NCI-H526 (cell line): ENCODE measurements around the gene RNF214.

Source experiments
- DNase-seq, 2 experiments: peaks; one replicate each; lab custom pipeline; 2025; lab: John Stamatoyannopoulos, UW

The RNF214 gene

DNA sequence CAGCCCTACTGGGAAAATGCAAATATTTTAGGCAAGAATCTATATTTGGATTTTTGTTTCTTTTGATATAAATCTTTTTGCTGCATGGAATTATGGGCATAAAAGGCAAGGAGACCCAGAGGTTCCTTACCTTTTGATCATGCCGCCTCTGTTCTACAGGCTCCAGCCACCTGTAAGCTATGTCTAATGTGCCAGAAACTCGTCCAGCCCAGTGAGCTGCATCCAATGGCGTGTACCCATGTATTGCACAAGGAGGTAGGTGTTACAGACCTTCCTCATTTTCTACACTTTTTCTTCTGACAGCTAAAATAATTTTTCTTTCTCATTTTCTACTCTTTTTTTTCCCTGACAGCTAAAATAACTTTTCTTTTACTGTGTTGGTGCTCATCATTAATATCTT, 50.5 kb downstream of the RNF214 start:
- no peak for DNase-seq

DNA sequence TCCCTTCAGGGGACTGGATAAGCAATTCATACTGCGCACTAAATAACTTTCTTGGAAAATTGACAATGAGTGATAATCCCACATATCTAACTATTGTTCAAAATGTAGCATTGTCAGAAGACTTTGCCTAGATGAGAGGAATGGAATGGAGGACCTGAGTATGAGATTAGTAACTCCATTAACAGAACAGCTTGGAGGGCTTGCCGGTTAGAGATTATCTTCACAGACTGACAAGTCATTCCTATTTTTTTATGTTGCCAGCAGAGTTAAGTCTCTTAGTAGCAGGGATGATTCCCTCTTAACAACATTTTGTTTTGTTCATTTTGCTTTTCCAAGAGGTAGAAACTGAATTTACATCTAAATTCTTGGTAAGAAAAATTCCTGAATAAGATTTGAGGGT, 51.6 kb downstream of the RNF214 start:
- no peak for DNase-seq

DNA sequence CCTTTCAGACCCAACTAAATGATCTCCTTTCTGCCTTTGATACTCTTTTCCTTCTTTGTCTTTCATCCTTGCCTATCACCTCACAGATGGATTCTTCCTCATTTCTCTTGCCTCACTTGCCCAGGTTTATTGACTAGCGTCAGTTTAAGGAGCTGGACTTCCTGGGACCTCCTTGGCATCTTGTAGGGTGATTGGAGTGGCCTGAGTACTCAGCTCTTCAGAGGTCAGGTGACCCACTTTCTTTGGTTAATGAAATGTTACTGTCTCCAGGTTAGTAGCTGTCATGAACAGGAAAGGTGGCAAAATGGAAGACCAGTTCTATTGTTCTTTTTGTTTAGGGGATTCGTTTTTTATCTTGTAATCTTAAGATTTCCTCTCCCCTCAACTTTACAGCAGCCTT, 54.1 kb downstream of the RNF214 start:
- DNase-seq, result no peak

DNA sequence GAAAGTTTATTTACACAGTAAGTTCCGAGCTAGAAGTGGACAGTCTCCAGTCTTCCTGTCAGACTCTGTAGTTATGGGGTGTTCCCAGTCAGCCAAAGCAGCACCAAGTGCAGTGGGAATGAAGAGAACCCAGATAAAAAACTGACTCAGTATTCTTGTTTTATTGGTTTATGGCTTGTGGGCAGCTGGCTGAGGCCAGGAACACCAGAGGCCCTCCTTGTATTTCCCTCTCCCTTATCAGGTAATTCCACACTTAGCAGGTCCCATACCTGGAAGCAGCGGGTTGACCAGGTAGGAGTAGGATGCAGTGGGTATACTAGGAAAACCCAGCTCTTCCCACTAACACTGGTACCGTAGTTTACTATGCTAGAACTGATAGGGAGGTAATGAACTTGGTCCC, 55.2 kb downstream of the RNF214 start:
- DNase-seq, result no peak

DNA sequence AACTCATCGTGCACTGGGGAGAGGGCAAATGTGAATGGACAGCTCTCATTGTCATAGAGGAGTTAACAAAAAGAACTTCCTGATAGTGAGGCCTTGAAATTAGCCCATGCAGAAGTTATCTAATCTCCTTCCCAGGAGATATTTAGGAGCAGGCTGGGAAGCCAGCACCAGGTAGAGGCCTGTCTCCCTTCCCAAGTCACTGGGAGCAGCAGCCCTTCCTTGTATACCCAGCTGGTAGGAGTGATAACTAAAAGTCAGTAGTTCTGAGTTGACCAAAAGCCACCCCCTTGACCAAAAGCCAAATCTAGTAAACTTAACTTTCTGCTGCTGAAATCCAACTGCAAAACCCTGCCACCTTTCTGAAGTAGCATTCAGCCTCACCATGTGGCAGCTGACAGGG, 57.3 kb downstream of the RNF214 start:
- DNase-seq, result no peak

DNA sequence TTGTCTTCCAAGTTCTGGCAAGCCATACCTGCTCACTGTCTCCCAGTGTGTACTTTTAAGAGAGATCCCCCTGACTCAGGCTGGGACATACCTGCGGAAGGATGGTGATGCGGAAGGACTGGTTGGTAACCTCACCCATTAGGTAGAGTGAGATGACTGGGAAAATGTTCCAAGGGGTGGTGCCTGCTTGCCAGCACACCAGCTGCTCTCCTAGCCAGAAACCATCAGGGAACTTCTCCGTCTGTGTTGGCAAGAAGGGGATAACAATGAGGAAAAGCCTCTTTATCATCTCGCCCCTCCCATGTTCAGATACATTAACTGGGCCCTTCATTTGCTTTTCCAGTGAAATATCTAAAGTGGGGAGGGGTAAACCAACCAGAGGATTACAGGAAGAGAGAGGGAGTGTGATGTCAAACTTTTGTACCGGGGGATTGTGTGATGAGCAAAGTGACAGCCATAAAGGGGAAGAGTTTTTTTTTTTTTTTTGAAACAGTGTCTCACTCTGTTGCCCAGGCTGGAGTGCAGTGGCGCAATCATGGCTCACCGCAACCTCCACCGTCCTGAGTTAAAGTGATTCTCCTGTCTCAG, 58.4 kb downstream of the RNF214 start, which contains the start of gene BACE1-AS:
TSS of gene BACE1-AS (plus strand) at position 538 of the 588 bp plus-strand sequence.
- DNase-seq, result no peak

DNA sequence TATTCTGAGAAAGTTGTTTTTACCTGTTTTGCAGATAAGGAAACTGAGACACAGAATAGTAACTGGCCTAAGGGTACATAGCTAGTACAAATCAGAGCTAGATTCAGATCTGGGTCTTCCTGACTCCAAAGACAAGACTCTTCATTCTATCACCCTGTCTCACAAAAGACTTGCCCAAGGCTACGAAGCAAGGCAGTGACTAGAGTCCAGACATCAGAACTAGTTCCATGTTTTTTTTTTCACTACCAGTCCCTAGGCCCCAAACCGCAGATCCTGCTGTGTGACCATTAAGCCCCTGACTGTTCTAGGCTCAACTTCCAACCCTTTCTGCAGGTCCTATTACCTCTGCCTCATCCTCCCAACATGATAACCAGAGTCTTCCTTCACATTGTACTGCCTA, 60.1 kb downstream of the RNF214 start:
- no peak for DNase-seq

DNA sequence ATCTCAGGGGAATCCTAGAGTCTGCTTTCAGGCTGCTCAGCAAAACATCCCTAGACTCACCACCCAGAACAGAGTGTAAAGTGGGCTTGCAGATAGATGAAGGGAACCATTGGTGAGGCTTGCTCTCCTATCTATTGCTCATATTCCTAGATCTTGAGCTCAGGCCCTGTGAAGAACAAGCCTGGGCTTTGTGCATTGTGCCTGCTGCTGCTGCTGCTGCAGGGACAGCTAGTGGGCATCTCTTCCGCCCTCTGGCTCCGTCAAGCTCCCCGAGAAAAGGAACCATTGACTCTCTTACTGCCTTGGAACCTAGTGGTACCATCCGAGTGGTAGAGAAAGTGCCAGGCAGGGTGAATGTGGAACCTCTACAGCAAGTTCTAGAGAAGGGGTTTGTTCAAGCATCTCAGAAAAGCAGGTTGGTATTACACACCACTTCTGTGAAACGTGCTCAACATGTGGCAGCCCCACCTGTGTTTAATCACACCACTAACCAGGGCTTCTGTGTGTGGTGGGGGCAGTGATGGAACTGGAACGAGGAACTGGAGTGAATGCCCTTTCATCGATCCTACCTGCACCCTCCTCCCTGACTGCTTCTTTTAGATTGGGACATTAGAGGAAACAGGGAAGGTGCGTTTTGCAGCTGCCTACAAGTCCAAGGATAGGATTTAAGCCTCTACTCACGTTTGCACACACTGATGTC, 63.1 kb downstream of the RNF214 start:
- no peak for DNase-seq

DNA sequence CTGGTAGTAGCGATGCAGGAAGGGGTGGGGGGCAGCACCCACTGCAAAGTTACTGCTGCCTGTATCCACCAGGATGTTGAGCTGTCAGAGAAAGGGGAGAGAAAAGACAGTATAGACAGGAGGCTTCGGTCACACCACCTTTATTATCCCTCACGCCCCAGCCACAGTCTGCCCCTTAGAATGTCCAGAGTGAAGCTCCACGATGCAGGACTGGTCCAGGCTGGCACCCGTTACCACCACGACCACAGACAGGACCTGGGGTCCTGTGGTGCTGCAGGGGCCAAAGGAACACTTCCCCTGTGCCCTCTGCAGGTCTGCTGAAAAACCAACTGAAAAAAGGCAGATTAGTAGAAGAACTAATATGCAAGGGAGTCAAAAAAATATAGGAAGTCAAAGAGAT, 64.4 kb downstream of the RNF214 start:
- DNase-seq, result no peak

DNA sequence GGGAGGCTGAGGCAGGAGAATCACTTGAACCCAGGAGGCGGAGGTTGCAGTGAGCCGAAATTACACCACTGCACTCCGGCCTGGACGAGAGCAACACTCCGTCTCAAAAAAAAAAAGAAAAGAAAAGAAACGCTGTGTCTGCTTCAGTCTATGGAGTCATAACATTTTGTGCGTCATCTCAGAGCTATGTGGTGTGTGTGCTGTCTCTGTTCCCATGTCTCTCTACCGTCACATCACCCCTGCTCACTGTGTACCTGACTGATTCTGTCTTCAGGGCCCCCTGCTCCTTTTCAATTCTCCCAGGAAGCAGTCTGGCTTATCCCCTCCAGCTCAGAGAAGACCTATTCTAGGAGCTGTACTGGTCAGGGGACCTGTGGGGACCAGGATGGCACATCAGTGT, 65.7 kb downstream of the RNF214 start:
- DNase-seq, result no peak

DNA sequence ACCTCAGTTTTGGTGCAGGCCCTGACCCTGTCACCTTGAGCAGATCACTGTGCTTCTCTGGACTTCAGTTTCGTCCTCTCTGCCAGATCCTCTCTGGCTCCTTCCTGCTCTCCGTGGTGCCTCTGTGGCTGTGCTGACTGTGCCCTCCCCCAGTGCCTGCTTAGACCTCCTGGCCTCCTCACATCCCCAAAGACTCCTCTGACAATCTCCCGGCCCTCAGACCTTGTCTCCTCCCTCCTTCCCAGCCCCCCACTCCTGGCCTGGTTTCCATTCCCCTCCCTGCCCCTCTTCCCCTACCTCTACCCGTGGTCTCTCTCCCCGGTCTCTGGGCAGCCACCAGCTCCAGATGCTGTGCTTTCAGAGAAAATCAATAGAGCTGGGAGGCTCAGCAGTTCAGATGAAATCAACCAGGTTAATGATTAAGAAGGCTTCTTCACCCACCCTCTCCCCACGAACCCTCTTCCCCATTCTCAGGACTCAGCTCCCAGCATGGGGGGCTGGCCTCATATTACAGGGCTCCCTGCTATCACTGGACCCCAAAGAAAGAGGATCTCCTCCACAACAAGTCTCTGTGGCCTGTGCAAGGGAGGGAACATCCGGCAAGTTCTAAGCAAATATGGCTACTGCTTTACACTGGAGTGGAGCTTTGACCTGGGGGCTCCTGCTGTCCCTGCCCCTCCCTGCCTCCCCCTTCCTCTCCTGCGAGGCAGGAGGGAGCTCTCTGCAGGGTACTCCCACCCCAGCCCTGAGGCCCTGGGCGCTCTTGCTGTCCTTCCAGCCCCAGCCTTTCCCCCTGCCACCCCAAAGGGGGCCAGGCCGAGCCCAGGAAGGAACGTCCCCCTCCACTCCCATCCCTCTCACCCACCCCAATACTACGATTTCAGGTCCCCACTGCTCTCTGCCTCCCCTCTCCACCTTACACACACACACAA, 67.1 kb downstream of the RNF214 start:
- DNase-seq, result peak in 1 of 2 experiments; percentile 62

DNA sequence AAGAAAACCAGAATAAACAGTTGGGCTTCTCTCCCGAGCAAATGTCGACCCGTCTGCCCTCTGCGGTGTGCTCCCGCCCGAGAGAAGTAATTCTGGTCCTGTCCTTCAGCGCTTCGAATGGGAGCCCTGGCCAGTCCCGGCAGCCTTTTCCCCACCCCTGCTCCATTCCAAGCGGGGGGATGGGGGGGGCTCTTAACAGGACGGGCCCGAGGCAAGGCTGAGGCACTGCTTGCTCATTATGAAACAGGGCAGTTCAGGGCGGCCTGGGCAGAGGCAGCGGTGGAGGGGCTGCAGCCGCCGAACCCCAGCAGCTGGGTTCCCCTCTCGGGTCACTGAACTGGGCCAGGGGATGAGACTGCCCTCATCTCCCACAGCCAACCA, 67.8 kb downstream of the RNF214 start:
- DNase-seq, result peak in 1 of 2 experiments; percentile 43

DNA sequence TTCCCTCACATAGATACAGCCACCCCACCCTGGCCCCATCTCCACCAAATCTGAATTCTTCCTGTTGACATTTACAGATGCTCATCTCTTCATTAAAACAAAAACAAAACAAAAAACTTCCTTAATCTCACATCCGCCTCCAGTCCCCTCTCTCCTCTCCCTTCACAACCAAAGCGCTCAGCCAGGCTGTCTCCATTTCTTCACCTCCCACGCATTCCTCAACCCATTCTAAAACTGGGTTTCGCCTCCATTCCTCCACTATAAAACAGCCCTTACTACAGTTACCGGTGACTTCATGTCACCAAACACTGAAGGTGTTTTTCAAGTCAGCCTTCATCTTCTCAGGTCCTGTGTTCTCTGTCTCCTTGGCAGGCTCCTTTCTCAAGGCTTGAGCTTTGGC, 68.3 kb downstream of the RNF214 start:
- no peak for DNase-seq

DNA sequence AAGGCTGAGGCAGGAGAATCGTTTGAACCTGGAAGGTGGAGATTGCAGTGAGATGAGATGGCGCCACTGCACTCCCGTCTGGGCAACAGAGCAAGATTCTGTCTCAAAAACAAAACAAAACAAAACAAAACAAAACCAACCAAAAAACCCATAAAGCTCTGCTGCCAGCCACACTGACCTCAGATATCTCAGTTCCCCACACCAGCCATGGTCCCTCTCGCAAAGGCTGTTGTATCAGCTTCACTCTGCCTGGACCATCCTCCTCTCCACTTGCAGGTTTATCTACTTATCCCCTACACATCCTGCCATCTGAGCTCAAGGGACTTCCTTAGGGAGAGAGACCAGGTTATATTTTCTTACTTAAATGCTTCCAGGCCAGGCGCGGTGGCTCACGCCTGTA, 69.8 kb downstream of the RNF214 start:
- no peak for DNase-seq

DNA sequence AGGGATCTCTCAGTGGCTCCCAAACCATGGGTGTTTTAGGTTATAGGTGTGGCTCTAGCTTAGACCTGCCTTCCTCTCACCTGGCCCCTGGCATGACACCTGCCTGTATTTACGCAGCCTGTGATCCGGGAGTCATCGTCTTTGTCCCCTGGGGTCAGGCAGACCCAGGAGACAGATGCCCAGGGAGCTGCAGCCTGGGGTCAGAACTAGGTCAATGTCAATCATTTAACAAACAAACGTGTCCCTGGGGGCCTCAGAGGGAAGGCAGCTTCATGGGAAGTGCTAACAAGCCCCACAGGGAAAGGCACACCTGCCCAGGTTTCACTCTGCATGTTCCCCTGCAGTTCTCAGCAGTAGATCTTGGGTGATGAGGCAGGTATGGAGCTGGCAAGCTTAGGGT, 70.6 kb downstream of the RNF214 start:
- peak; percentile 9 to 79 for DNase-seq

DNA sequence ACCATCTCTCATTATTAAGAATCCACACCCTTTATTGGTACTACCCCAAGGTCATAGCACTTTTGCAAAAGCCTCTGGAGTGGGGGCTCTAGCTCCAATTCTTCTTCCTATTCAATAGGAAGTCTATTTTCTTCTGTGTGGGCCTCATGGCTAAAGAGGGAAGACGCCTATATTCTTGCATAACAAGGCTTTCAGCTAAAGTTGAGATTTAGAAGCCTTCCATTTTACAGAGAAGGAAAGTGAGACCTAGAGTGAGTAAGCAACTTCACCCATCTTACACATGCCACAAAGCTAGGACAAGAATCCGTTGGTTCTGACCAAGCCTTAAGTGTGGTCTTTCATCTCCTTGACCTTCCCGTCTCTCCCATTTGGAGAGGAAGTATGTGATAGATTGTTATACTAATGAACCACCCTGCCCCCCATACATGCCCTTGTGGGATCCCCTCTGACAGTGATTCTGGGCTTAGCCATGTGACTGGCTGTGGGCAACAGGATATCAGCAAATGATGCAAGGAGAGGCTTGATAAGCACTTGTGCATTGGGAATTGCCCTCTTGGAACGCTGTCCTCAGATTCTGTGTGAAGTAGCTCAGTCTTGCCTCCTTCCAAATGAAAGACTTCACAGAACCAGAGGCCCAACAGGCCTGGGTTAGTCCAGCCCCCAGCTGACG, 71.3 kb downstream of the RNF214 start:
- DNase-seq, result no peak

DNA sequence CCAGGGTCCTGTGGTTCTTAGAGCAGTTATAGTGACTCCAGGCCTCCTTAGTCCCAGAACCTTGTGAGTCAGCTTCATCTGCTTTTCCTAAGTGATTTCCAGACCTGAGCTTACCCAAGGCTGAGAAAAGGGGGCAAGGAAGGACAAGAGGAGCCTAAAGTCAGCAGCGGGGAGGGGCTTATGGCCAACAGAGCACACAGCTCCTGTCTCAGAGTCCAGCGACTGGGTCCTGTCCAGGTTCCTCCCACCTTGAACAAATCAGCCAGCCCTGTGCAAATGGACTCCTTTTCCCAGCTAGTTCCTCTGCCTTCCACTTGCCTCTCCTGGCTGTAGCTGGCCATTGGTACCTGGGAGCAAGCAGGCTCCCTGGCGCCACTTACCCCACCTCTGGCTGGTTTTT, 72.7 kb downstream of the RNF214 start:
- DNase-seq, result no peak

DNA sequence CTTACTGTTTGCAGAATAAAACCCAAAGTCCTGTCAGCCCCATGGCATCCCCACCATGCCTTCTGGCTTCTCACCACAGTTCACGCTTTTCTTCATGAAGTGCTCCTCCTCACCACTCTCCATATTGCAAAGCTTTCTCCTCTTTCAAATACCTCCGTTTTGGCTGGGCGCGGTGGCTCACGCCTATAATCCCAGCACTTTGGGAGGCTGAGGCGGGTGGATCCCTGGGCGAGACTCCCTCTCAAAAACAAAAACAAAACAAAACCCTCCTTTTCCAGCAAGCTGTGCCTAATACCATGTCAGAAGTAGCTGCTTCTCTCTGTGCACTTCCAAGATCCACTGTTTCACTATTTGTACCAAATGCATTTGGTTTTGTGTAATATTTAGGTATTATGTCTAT, 76.8 kb downstream of the RNF214 start:
- no peak for DNase-seq

DNA sequence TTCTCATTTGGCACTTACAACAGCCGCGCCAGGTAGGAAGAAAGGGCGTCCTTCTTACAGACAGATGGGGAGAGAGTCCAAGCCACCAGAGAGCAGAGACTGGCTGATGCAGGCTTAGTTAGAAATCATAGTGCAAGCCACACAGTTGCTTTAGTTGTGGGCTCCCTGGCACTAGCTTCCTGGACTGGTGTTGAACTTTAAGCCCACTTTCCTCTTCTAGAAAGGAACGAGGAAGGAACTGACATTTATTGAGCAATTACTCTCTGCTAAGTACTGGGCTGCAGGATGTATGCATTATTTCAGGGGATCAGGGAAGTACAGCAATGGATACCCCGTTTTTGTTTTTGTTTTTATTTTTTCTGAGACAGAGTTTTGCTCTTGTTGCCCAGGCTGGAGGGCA, 80.6 kb downstream of the RNF214 start:
- no peak for DNase-seq

DNA sequence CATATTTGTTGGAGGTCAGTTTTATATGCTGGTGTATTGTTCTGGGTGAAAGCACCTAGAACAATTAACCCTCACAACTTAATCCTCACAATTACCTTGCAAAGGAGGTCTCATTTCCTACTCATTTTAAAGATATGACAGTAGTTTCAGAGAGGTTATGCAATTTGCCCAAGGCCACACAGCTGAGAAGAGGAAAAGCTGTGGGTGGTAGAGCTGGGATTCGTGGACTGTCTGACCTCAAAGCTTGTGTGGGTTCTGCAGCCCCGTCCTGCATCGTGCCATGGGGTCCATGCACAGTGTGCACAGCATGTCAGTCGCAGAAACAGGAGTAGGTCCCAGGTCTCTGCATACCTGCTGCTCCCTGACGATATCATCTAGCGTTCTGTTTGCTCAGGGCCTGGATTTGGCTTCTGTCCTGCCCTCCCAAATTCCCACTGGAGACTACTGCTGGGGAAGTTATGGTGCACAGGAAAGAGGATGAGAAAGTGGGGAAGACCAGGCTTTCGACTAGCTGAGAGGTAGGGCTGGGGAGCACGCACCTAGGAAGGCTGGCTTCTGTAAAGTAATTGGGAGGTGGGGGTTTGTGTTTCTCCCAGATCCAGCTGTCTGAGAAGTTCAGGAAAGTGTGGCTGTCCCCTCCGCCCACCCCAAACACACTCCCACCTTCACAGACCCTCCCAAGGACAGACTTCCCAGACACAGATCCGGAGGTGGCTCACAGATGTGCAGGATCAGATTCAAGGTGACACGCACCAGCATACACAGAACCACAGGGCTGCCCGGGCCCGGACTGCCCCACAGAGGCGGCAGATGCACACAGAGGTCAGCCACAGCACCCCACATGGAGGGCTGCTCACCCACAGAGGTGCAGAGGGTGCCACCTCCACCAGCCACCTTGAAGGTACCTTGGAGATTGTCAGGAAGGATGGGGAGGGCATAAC, 81.6 kb downstream of the RNF214 start:
- DNase-seq, result no peak

DNA sequence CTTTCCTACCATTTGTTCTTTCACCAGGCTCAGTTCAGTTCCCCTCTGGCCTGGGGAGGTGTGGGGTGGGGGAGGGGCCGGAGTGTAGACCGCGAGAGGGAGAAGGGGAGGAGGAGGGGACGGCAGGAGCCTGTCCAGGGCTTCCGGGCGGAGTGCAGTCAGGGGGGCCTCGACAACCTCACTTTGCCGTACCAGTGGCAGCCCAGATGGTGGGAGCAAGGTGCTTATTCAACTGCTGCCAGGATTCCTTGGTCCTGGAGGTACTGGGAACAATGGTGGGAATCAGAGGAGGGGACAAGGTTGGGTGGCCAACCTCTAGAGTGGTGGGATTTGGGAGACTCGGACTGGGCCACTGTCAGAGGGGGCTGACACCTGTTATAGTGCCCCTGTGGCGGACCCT, 82.4 kb downstream of the RNF214 start:
- DNase-seq, result peak in 1 of 2 experiments; percentile 56
